ENCODE measurements around the gene HP1BP3. TPM values are rescaled to one million over a fixed set of nuclear protein-coding genes. Genes with fewer than 3 reads are reported as not detected.
"Not testable (repeated sequence)": the region's sequence is repeated elsewhere in the genome, so short reads cannot be mapped to it uniquely, and the experiment has no call there.

Gene HP1BP3
- total and polyA plus RNA-seq, 2 experiments from 2014 or later = 138 to 151 TPM

- peaks cover 24% of the 10 kb centered on the region for H3F3A ChIP-seq (ENCODE audit: insufficient read depth)
- no peaks in the 10 kb centered on the region for H4K20me1 ChIP-seq (ENCODE audit: insufficient read depth)
- TF ChIP-seq EZH2 (IDR thresholded peaks at IDR 0.05; ENCODE audit: insufficient read depth, poor library complexity, severe bottlenecking) (no peak), EZH2phosphoT487 (IDR thresholded peaks at IDR 0.05; ENCODE audit: insufficient read depth, low read depth) (no peak)
- no peaks in the 10 kb centered on the region for H3K9me2 ChIP-seq (ENCODE audit: insufficient read depth)
- no peak overlapping the region for H3K9ac ChIP-seq
- no peak overlapping the region for H3K4me3 ChIP-seq
- no peak overlapping the region for H2AFZ ChIP-seq
- WGBS, 2 experiments (ENCODE audit: low coverage in 1 of 2, low lambda C conversion rate in 2 of 2, missing lambda C conversion rate in 2 of 2) = 94 to 98% methylated on average over 3 of the region's 3 CpGs
- H3K4me2 ChIP-seq (ENCODE audit: unreplicated experiment) = no peak overlapping the region
- no peaks in the 10 kb centered on the region for H3K27me3 ChIP-seq (replicated peaks; ENCODE audit: insufficient read depth)
- DNase-seq = no peak
- H3K4me1 ChIP-seq (ENCODE audit: insufficient read depth) = peaks cover 10% of the 10 kb centered on the region
- H3K9me3 ChIP-seq (ENCODE audit: low read depth) = no peaks in the 10 kb centered on the region
- no peaks in the 10 kb centered on the region for H3K36me3 ChIP-seq (ENCODE audit: low read depth)
- in situ Hi-C loops (cut with MboI) = no loop called here
- H3K27ac ChIP-seq = no peak overlapping the region
- peaks cover 6% of the 10 kb centered on the region for H3K79me2 ChIP-seq (ENCODE audit: insufficient read depth)
These were observed 3.7 kb upstream of the HP1BP3 start for GRCh38 chr1:20790785-20791184.

GRCh38 chr1:20789598-20789997, 2.5 kb upstream of the HP1BP3 start:
- H3K9ac ChIP-seq; H2AFZ ChIP-seq; H3K9me3 ChIP-seq (ENCODE audit: low read depth); H4K20me1 ChIP-seq (ENCODE audit: insufficient read depth); H3K9me2 ChIP-seq (ENCODE audit: insufficient read depth); H3K27ac ChIP-seq; H3K4me3 ChIP-seq; in situ Hi-C loops (cut with MboI); H3K36me3 ChIP-seq (ENCODE audit: low read depth); H3K4me2 ChIP-seq (ENCODE audit: unreplicated experiment); DNase-seq; H3K27me3 ChIP-seq (replicated peaks; ENCODE audit: insufficient read depth): not testable (repeated sequence)
- peaks cover 17% of the 10 kb centered on the region for H3K4me1 ChIP-seq (ENCODE audit: insufficient read depth)
- whole genome bisulfite sequencing, 2 experiments (ENCODE audit: low coverage in 1 of 2, low lambda C conversion rate in 2 of 2, missing lambda C conversion rate in 2 of 2) = 92 to 94% methylated on average over 9 of the region's 9 CpGs
- H3K79me2 ChIP-seq (ENCODE audit: insufficient read depth) = peaks cover 18% of the 10 kb centered on the region
- H3F3A ChIP-seq (ENCODE audit: insufficient read depth) = peaks cover 35% of the 10 kb centered on the region

DNA sequence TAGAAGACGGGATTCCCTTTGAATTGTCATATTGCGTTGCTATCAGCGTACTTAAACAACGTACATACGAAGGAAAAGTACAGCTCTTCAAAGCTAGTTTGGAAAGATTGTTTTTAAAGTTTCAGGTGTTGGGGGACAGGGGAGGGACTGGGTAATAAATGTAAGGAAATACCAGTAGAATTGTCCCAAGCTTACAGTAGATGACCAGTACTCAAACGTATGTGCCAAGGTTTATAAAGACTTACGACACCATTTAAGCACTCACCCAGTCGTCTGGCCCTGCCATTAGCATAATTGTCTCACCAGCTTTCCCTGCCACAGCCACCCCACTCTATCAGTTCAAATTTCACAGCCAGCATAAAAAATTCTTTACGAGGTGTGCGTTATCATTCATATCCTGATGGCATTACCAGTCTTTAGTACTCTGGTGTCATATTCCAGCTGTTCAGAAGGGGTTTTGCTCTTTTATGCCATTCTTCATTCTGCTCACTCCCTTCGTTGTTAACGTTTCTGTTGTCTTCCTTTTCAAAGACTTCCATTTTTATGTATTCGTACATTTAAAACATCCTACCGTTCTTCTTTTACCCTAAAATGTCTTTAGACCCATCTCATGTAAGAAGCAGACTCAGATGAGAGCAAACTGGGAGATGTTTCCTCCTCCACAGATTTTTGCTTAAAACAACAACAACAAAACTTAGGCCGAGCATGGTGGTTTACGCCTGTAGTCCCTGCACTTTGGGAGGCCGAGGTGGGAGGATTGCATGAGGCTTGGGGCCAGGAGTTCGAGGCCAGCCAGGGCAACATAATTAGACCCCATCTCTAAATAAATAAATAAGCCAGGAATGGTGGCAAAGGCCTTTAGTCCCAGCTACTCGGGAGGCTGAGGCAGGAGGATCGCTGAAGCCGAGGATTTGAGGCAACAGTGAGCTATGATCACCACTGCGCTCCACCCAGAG, 1.0 kb upstream of the HP1BP3 start:
- Histone ChIP-seq H3K36me3 (ENCODE audit: low read depth) (no peaks in the 10 kb centered on the region), H2AFZ (peak overlapping the region; percentile 76), H3K4me1 (ENCODE audit: insufficient read depth) (peaks cover 18% of the 10 kb centered on the region), H3K27me3 (replicated peaks; ENCODE audit: insufficient read depth) (no peaks in the 10 kb centered on the region), H3F3A (ENCODE audit: insufficient read depth) (peaks cover 36% of the 10 kb centered on the region), H3K79me2 (ENCODE audit: insufficient read depth) (peaks cover 33% of the 10 kb centered on the region), H3K9ac (peak overlapping the region; percentile 96), H3K9me3 (ENCODE audit: low read depth) (no peaks in the 10 kb centered on the region), H3K9me2 (ENCODE audit: insufficient read depth) (no peaks in the 10 kb centered on the region), H3K4me3 (peak overlapping the region; percentile 98), H3K4me2 (ENCODE audit: unreplicated experiment) (peak overlapping the region; percentile 97), H4K20me1 (ENCODE audit: insufficient read depth) (peaks cover 10% of the 10 kb centered on the region; the same call in 1 of the 2 replicates), H3K27ac (peak overlapping the region; percentile 97)
- TF ChIP-seq EZH2 (IDR thresholded peaks at IDR 0.05; ENCODE audit: insufficient read depth, poor library complexity, severe bottlenecking) = no peak
- no peak for TF ChIP-seq EZH2phosphoT487 (IDR thresholded peaks at IDR 0.05; ENCODE audit: insufficient read depth, low read depth)
- DNase-seq = peak; percentile 88
- in situ Hi-C loops (cut with MboI) = no loop called here
- WGBS, 2 experiments (ENCODE audit: low coverage in 1 of 2, low lambda C conversion rate in 2 of 2, missing lambda C conversion rate in 2 of 2) = 38 to 40% methylated on average over 22 of the region's 22 CpGs

- Histone ChIP-seq H3K9me3 (ENCODE audit: low read depth) (no peaks in the 10 kb centered on the region), H3K4me3 (peak overlapping the region; percentile 98), H3K4me2 (ENCODE audit: unreplicated experiment) (peak overlapping the region; percentile 89), H3K4me1 (ENCODE audit: insufficient read depth) (peaks cover 14% of the 10 kb centered on the region), H3K27me3 (replicated peaks; ENCODE audit: insufficient read depth) (no peaks in the 10 kb centered on the region), H3K36me3 (ENCODE audit: low read depth) (no peaks in the 10 kb centered on the region), H3K79me2 (ENCODE audit: insufficient read depth) (peaks cover 49% of the 10 kb centered on the region), H3K9ac (peak overlapping the region; percentile 96), H3F3A (ENCODE audit: insufficient read depth) (peaks cover 30% of the 10 kb centered on the region), H3K9me2 (ENCODE audit: insufficient read depth) (no peaks in the 10 kb centered on the region), H2AFZ (peak overlapping the region; percentile 44), H3K27ac (peak overlapping the region; percentile 97), H4K20me1 (ENCODE audit: insufficient read depth) (peaks cover 13% of the 10 kb centered on the region; the same call in 1 of the 2 replicates)
- in situ Hi-C loops (cut with MboI) = no loop called here
- WGBS, 2 experiments (ENCODE audit: low coverage in 1 of 2, low lambda C conversion rate in 2 of 2, missing lambda C conversion rate in 2 of 2) = 0 to 1% methylated on average over 51 to 93 of the region's 102 CpGs
- no peak for TF ChIP-seq EZH2phosphoT487 (IDR thresholded peaks at IDR 0.05; ENCODE audit: insufficient read depth, low read depth)
- peak; percentile 97 for DNase-seq
These were observed 666 bp downstream of the HP1BP3 start for GRCh38 chr1:20786253-20787028.
